Measurements from ENCODE around the gene SEC16B.

The SEC16B gene

DNA sequence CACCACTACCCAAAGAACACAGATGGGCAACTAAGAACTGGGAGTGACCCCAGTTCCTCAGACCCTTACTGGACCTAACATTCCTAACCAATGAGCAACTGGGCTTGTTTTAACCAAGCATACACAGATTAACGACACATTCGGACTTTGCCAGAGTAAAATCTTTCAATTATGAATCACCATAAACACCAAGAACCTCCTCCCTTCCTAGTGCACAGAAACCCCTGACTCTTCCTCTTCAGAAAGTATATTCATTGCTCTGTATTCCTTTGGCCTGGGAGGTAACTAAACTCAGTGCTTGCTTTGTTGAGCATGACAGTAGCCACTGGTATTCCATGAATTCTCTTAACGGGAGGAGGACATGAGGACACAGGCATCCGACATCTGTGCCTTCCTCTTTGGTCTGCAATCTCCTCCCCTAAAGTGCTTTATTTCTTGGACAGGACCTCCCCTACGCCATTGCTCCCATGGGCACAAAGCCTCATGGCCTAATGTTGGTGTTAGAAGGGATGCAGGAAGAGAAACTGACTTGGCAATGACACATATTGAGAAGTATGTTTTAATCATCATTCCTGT lies 42.7 kb downstream of the SEC16B start:
- Histone ChIP-seq H3K79me2 (ENCODE audit: control insufficient read depth, low read length) (no peaks in the 10 kb centered on the region), H3K4me2 (ENCODE audit: low read length) (no peak overlapping the region), H4K20me1 (ENCODE audit: control insufficient read depth, insufficient read depth, low read depth, low read length) (no peaks in the 10 kb centered on the region), H3K27me3 (ENCODE audit: control insufficient read depth, low read length) (no peaks in the 10 kb centered on the region), H3K4me1 (ENCODE audit: control insufficient read depth, low read length) (no peaks in the 10 kb centered on the region), H3K36me3 (ENCODE audit: control insufficient read depth, low read length) (no peaks in the 10 kb centered on the region), H3K27ac (ENCODE audit: low read depth, low read length) (no peak overlapping the region), H3K9me2 (replicated peaks; ENCODE audit: control insufficient read depth, low read length) (no peaks in the 10 kb centered on the region), H3F3A (ENCODE audit: control insufficient read depth, insufficient read depth) (no peaks in the 10 kb centered on the region), H3K4me3 (ENCODE audit: low read length) (no peak overlapping the region), H3K9me3 (ENCODE audit: control insufficient read depth, insufficient read depth, low read length) (no peaks in the 10 kb centered on the region)
- no peak for TF ChIP-seq EZH2phosphoT487 (IDR thresholded peaks at IDR 0.05; ENCODE audit: borderline replicate concordance, low read length)
- TF ChIP-seq, protein P1, sequence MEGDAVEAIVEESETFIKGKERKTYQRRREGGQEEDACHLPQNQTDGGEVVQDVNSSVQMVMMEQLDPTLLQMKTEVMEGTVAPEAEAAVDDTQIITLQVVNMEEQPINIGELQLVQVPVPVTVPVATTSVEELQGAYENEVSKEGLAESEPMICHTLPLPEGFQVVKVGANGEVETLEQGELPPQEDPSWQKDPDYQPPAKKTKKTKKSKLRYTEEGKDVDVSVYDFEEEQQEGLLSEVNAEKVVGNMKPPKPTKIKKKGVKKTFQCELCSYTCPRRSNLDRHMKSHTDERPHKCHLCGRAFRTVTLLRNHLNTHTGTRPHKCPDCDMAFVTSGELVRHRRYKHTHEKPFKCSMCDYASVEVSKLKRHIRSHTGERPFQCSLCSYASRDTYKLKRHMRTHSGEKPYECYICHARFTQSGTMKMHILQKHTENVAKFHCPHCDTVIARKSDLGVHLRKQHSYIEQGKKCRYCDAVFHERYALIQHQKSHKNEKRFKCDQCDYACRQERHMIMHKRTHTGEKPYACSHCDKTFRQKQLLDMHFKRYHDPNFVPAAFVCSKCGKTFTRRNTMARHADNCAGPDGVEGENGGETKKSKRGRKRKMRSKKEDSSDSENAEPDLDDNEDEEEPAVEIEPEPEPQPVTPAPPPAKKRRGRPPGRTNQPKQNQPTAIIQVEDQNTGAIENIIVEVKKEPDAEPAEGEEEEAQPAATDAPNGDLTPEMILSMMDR (IDR thresholded peaks at IDR 0.05; ENCODE audit: low read depth, low read length, poor library complexity, severe bottlenecking), result no peak

- Histone ChIP-seq H3K27ac (ENCODE audit: low read depth, low read length) (no peak overlapping the region), H3K36me3 (ENCODE audit: control insufficient read depth, low read length) (no peaks in the 10 kb centered on the region), H3K79me2 (ENCODE audit: control insufficient read depth, low read length) (no peaks in the 10 kb centered on the region), H4K20me1 (ENCODE audit: control insufficient read depth, insufficient read depth, low read depth, low read length) (no peaks in the 10 kb centered on the region), H3K9me3 (ENCODE audit: control insufficient read depth, insufficient read depth, low read length) (no peaks in the 10 kb centered on the region), H3K4me1 (ENCODE audit: control insufficient read depth, low read length) (no peaks in the 10 kb centered on the region), H3K4me3 (ENCODE audit: low read length) (no peak overlapping the region), H3K4me2 (ENCODE audit: low read length) (no peak overlapping the region), H3K9me2 (replicated peaks; ENCODE audit: control insufficient read depth, low read length) (no peaks in the 10 kb centered on the region), H3F3A (ENCODE audit: control insufficient read depth, insufficient read depth) (no peaks in the 10 kb centered on the region), H3K27me3 (ENCODE audit: control insufficient read depth, low read length) (no peaks in the 10 kb centered on the region)
- TF ChIP-seq, protein P1 (IDR thresholded peaks at IDR 0.05; ENCODE audit: low read depth, low read length, poor library complexity, severe bottlenecking), result no peak
- no peak for TF ChIP-seq EZH2phosphoT487 (IDR thresholded peaks at IDR 0.05; ENCODE audit: borderline replicate concordance, low read length)
Measured at GRCh38 chr1:177926201-177926600, 43.7 kb downstream of the SEC16B start.

DNA sequence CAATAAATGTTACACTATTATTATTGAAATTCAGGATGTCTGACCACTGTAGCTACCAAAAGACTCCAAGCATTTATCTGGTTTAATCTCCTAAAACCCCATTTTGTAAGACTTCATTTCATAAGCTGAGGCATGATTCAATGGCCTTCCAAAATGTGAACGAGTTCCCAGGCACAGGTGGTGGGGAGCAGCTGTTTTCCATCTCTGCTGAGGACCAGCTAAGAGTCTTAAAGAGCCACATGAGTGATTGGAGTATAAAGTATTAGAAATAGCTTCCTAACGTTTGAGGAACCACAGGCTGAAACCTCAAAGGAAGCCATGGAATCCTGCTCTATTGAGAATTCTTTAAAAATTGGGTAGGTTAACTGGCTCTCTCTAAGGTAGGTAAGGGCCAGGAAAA lies 44.9 kb downstream of the SEC16B start:
- H3K9me3 ChIP-seq (ENCODE audit: control insufficient read depth, insufficient read depth, low read length), result no peaks in the 10 kb centered on the region
- no peak overlapping the region for H3K4me3 ChIP-seq (ENCODE audit: low read length)
- H3K9me2 ChIP-seq (replicated peaks; ENCODE audit: control insufficient read depth, low read length), result no peaks in the 10 kb centered on the region
- no peaks in the 10 kb centered on the region for H3K27me3 ChIP-seq (ENCODE audit: control insufficient read depth, low read length)
- no peaks in the 10 kb centered on the region for H3K4me1 ChIP-seq (ENCODE audit: control insufficient read depth, low read length)
- no peaks in the 10 kb centered on the region for H3K36me3 ChIP-seq (ENCODE audit: control insufficient read depth, low read length)
- no peak overlapping the region for H3K27ac ChIP-seq (ENCODE audit: low read depth, low read length)
- no peak overlapping the region for H3K4me2 ChIP-seq (ENCODE audit: low read length)
- H4K20me1 ChIP-seq (ENCODE audit: control insufficient read depth, insufficient read depth, low read depth, low read length), result no peaks in the 10 kb centered on the region
- H3F3A ChIP-seq (ENCODE audit: control insufficient read depth, insufficient read depth), result no peaks in the 10 kb centered on the region
- no peak for TF ChIP-seq EZH2phosphoT487 (IDR thresholded peaks at IDR 0.05; ENCODE audit: borderline replicate concordance, low read length)
- H3K79me2 ChIP-seq (ENCODE audit: control insufficient read depth, low read length), result no peaks in the 10 kb centered on the region

DNA sequence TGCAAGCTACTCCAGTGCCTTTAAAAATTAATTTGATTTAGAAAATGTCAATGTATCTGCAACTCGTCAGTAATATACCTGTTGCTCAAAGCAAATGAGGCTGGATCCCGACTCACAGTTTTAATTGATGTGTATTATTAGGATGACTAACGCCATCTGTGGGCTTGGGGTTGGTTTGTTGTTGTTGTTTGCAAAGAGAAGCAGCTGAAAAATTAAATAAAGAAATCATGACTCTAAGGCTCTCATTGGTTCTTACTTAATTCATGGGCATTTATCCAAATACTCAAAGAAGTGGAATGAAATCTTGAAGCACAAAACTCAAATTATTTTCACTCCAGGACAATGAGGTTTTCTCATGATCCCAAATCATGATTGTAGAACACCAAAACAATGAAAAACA lies 46.4 kb downstream of the SEC16B start:
- Histone ChIP-seq H3K4me3 (ENCODE audit: low read length) (no peak overlapping the region), H3K27me3 (ENCODE audit: control insufficient read depth, low read length) (no peaks in the 10 kb centered on the region), H3K27ac (ENCODE audit: low read depth, low read length) (no peak overlapping the region), H3K9me3 (ENCODE audit: control insufficient read depth, insufficient read depth, low read length) (no peaks in the 10 kb centered on the region), H3K36me3 (ENCODE audit: control insufficient read depth, low read length) (no peaks in the 10 kb centered on the region), H3K4me2 (ENCODE audit: low read length) (no peak overlapping the region), H4K20me1 (ENCODE audit: control insufficient read depth, insufficient read depth, low read depth, low read length) (no peaks in the 10 kb centered on the region), H3K79me2 (ENCODE audit: control insufficient read depth, low read length) (no peaks in the 10 kb centered on the region), H3F3A (ENCODE audit: control insufficient read depth, insufficient read depth) (no peaks in the 10 kb centered on the region), H3K9me2 (replicated peaks; ENCODE audit: control insufficient read depth, low read length) (no peaks in the 10 kb centered on the region), H3K4me1 (ENCODE audit: control insufficient read depth, low read length) (no peaks in the 10 kb centered on the region)
- no peak for TF ChIP-seq EZH2phosphoT487 (IDR thresholded peaks at IDR 0.05; ENCODE audit: borderline replicate concordance, low read length)
- TF ChIP-seq, protein P1 (IDR thresholded peaks at IDR 0.05; ENCODE audit: low read depth, low read length, poor library complexity, severe bottlenecking), result no peak

All from DOHH2 (cell line).